NCI-H69 (cell line): ENCODE data around the gene TNFAIP8L3.

Experiments
- DNase-seq: peaks from one replicate; lab custom pipeline; 2025; lab: John Stamatoyannopoulos, UW

TNFAIP8L3 gene

GRCh38 chr15:51060030-51060673, 34.6 kb downstream of the TNFAIP8L3 start:
- DNase-seq = peak; percentile 93

- no peak for DNase-seq
Observed at GRCh38 chr15:51054535-51054934, 40.2 kb downstream of the TNFAIP8L3 start.

GRCh38 chr15:51053571-51053970, 41.1 kb downstream of the TNFAIP8L3 start:
- no peak for DNase-seq

- DNase-seq = peak; percentile 67
Observed at GRCh38 chr15:51051776-51052175, 42.9 kb downstream of the TNFAIP8L3 start.

- no peak for DNase-seq
Observed at GRCh38 chr15:51049081-51049480, 45.6 kb downstream of the TNFAIP8L3 start.

- DNase-seq = no peak
Observed at GRCh38 chr15:51048308-51048707, 46.4 kb downstream of the TNFAIP8L3 start.

- DNase-seq = peak; percentile 72
Observed at GRCh38 chr15:51046799-51047449, 47.8 kb downstream of the TNFAIP8L3 start.

GRCh38 chr15:51046016-51046415, 48.7 kb downstream of the TNFAIP8L3 start:
- DNase-seq = no peak

- peak; percentile 80 for DNase-seq
Observed at GRCh38 chr15:51044037-51044727, 50.5 kb downstream of the TNFAIP8L3 start.

GRCh38 chr15:51038974-51039319, 55.8 kb downstream of the TNFAIP8L3 start:
- no peak for DNase-seq

- DNase-seq = peak; percentile 29
Observed at GRCh38 chr15:51038162-51038973, 56.3 kb downstream of the TNFAIP8L3 start.

- DNase-seq = peak; percentile 61
Observed at GRCh38 chr15:51037474-51037873, 57.2 kb downstream of the TNFAIP8L3 start.

- no peak for DNase-seq
Observed at GRCh38 chr15:51030649-51031316, 63.9 kb downstream of the TNFAIP8L3 start.

GRCh38 chr15:51025454-51025846, 69.3 kb downstream of the TNFAIP8L3 start:
- no peak for DNase-seq

- peak; percentile 12 for DNase-seq
Observed at GRCh38 chr15:51024735-51025453, 69.8 kb downstream of the TNFAIP8L3 start.

- no peak for DNase-seq
Observed at GRCh38 chr15:51023499-51023898, 71.2 kb downstream of the TNFAIP8L3 start.

GRCh38 chr15:51022206-51022605, 72.5 kb downstream of the TNFAIP8L3 start:
- no peak for DNase-seq

GRCh38 chr15:51016615-51017014, 78.1 kb downstream of the TNFAIP8L3 start:
- DNase-seq = no peak

GRCh38 chr15:51011212-51011611, 83.5 kb downstream of the TNFAIP8L3 start:
- no peak for DNase-seq

- no peak for DNase-seq
Observed at GRCh38 chr15:51007131-51007666, 87.5 kb downstream of the TNFAIP8L3 start.
